Endothelial cell of umbilical vein (primary cell): ENCODE measurements around the gene GDPGP1. TPM values are rescaled to one million over a fixed set of nuclear protein-coding genes. Genes with fewer than 3 reads are reported as not detected.

ENCODE experiments used
- BruUV-seq: library from RNA; stranded (reverse); fragments of 400-500 nt; replicated peaks from 2 replicates; lab custom pipeline; 2021; lab: Mats Ljungman, UMichigan
- CTCF ChIA-PET: fragments of 300-600, 350-600 bp; sonication (Branson Sonifier 250); formaldehyde crosslinking; loops from one replicate; lab custom pipeline; 2021; ENCODE audit warnings: antibody characterized with exemption, inconsistent platforms; lab: Charles Lee
- POLR2A ChIA-PET: fragments of 300-600, 350-600 bp; sonication (Branson Sonifier 250); formaldehyde crosslinking; loops from one replicate; lab custom pipeline; 2021; ENCODE audit warnings: antibody characterized with exemption, inconsistent platforms; lab: Charles Lee
- DNase-seq: peaks from one replicate; pipeline ENCODE4 v3.0.0-alpha.2; 2011; ENCODE audit warnings: low read depth, low spot score
- FAIRE-seq: peaks from 2 replicates; lab custom pipeline; 2011; peaks lifted over from hg19 to GRCh38; lab: Jason Lieb, UNC
- H2AFZ ChIP-seq: 2 replicates; pipeline ENCODE4 v1.6.0; 2012; ENCODE audit warnings: low read depth, low read length, control low read depth, inconsistent platforms
- H3K27ac ChIP-seq: 2 replicates; pipeline ENCODE4 v1.5.1; 2011; ENCODE audit warnings: low read depth, mild to moderate bottlenecking, control low read depth, low read length, moderate library complexity; ENCODE audit not compliant: insufficient read depth
- H3K27me3 ChIP-seq, 2 experiments: 2 replicates each; pipeline versions ENCODE4 v1.6.0 to v1.6.1; 2011; ENCODE audit warnings: low read length in 2 of 2, mixed read lengths in 1 of 2; ENCODE audit not compliant: control insufficient read depth in 2 of 2, insufficient read depth in 2 of 2
- H3K36me3 ChIP-seq, 2 experiments: 2 replicates in 1 of 2; 3 replicates in 1 of 2; pipeline ENCODE4 v1.5.1; 2011; ENCODE audit warnings: low read length in 2 of 2, mild to moderate bottlenecking in 1 of 2, moderate library complexity in 1 of 2; ENCODE audit not compliant: control insufficient read depth in 2 of 2, insufficient read depth in 2 of 2; ENCODE audit errors: extremely low read depth in 1 of 2
- H3K4me1 ChIP-seq: 3 replicates; pipeline ENCODE4 v1.5.1; 2011; ENCODE audit warnings: mild to moderate bottlenecking, low read length; ENCODE audit not compliant: control insufficient read depth, insufficient read depth; ENCODE audit errors: extremely low read depth
- H3K4me2 ChIP-seq: 2 replicates; pipeline ENCODE4 v1.6.1; 2011; ENCODE audit warnings: low read length, control low read depth, mixed read lengths; ENCODE audit not compliant: insufficient read depth
- H3K4me3 ChIP-seq, 3 experiments: fragments of 200-600 bp in 1 of 3; sonication (generic), shearing (Covaris generic) in 1 of 3; replicated peaks in 1 of 3; 2 replicates each; pipeline ENCODE4 v1.5.1; 2011 to 2016; ENCODE audit warnings: control low read depth in 3 of 3, low read length in 3 of 3, mild to moderate bottlenecking in 2 of 3, inconsistent platforms in 1 of 3, low read depth in 1 of 3, moderate library complexity in 1 of 3; ENCODE audit not compliant: insufficient read depth in 1 of 3
- H3K79me2 ChIP-seq: 2 replicates; pipeline ENCODE4 v1.6.0; 2012; ENCODE audit warnings: low read length, inconsistent platforms; ENCODE audit not compliant: control insufficient read depth, insufficient read depth
- H3K9ac ChIP-seq: replicated peaks from 2 replicates; pipeline ENCODE3; 2011; ENCODE audit warnings: low read length, control low read depth; ENCODE audit not compliant: insufficient read depth; ENCODE audit errors: extremely low read depth
- H3K9me1 ChIP-seq: replicated peaks from 3 replicates; pipeline ENCODE4 v1.6.0; 2011; ENCODE audit warnings: mild to moderate bottlenecking, low read length; ENCODE audit not compliant: control insufficient read depth, insufficient read depth; ENCODE audit errors: extremely low read depth
- H3K9me3 ChIP-seq: replicated peaks from 2 replicates; pipeline ENCODE4 v1.5.1; 2012; ENCODE audit warnings: low read length, inconsistent platforms; ENCODE audit not compliant: control insufficient read depth, insufficient read depth
- H4K20me1 ChIP-seq: replicated peaks from 2 replicates; pipeline ENCODE3; 2011; ENCODE audit warnings: mild to moderate bottlenecking, low read length; ENCODE audit not compliant: control insufficient read depth, insufficient read depth; ENCODE audit errors: extremely low read depth
- EZH2 ChIP-seq: IDR thresholded peaks from 2 replicates; pipeline ENCODE4 v1.6.1; 2012; ENCODE audit warnings: borderline replicate concordance, low read depth, mild to moderate bottlenecking, moderate library complexity, low read length, inconsistent platforms; ENCODE audit not compliant: severe bottlenecking
- FOS ChIP-seq: IDR thresholded peaks from 2 replicates; pipeline ENCODE4 v1.6.1; 2011; ENCODE audit warnings: mild to moderate bottlenecking, low read length, moderate library complexity, borderline replicate concordance; ENCODE audit not compliant: insufficient read depth
- GATA2 ChIP-seq: IDR thresholded peaks from 2 replicates; pipeline ENCODE4 v1.7.0; 2011; ENCODE audit warnings: low read depth, mild to moderate bottlenecking, moderate library complexity, mixed read lengths, low read length; ENCODE audit not compliant: insufficient read length, insufficient read depth
- JUN ChIP-seq: IDR thresholded peaks from 2 replicates; pipeline ENCODE4 v1.6.1; 2011; ENCODE audit warnings: borderline replicate concordance, low read depth; ENCODE audit not compliant: insufficient read length, insufficient read depth
- MYC ChIP-seq: IDR thresholded peaks from one replicate; pipeline ENCODE4 v1.6.1; 2011; ENCODE audit warnings: mild to moderate bottlenecking, low read depth, low read length
- POLR2A ChIP-seq: IDR thresholded peaks from 2 replicates; pipeline ENCODE4 v1.6.1; 2012; ENCODE audit warnings: low read depth, mild to moderate bottlenecking, control low read depth, low read length
- POLR2AphosphoS5 ChIP-seq: IDR thresholded peaks from 2 replicates; pipeline ENCODE4 v1.6.1; 2012; ENCODE audit warnings: low read depth, mild to moderate bottlenecking, control low read depth, low read length, moderate library complexity; ENCODE audit not compliant: insufficient read depth
- dilution Hi-C: fragments of 300-500 bp; cut with MboI; formaldehyde crosslinking; loops from one replicate; pipeline ENCODE4 v1.15.0; 2019; ENCODE audit warnings: low sequenced_read_pairs; ENCODE audit not compliant: extremely low pct_ligation_motif_present
- intact Hi-C: fragments of 100-400 bp; cut with micrococcal nuclease; formaldehyde crosslinking; loops from one replicate; pipeline ENCODE4 v1.10.0; 2022
- polyA plus RNA-seq, 4 experiments: library from polyadenylated mRNA; depleted of rRNA in 3 of 4; stranded (reverse) in 3 of 4; unstranded in 1 of 4; fragments of >200 nt; gene quantifications; 2 replicates each; pipeline versions ENCODE4 v1.2.1 to v1.2.3, GENCODE V29; 2011 to 2012; ENCODE audit warnings: missing spikeins in 1 of 4
- total RNA-seq: library from RNA; stranded (reverse); gene quantifications from 2 replicates; pipeline ENCODE4 v1.2.3, GENCODE V29; 2021
- TF ChIP-seq, protein P1 (sequence below), 2 donors: IDR thresholded peaks; 1 replicate in 1 of 2; 2 replicates in 1 of 2; pipeline ENCODE4 v1.5.1; 2011; ENCODE audit warnings: low read length in 2 of 2, mild to moderate bottlenecking in 2 of 2, moderate library complexity in 2 of 2, control low read depth in 1 of 2, inconsistent platforms in 1 of 2, low read depth in 1 of 2; ENCODE audit not compliant: insufficient read depth in 1 of 2; ENCODE audit errors: extremely low read depth in 1 of 2
- TF ChIP-seq, protein P2 (sequence below): IDR thresholded peaks from 2 replicates; pipeline ENCODE4 v1.6.1; 2011; ENCODE audit not compliant: insufficient read depth, insufficient read length

The GDPGP1 gene
- total and polyA plus RNA-seq, 2 donors (not counting 3 experiments of a cell fraction or from before 2014, with no cell fraction given) = 4.8 to 7.2 TPM

DNA sequence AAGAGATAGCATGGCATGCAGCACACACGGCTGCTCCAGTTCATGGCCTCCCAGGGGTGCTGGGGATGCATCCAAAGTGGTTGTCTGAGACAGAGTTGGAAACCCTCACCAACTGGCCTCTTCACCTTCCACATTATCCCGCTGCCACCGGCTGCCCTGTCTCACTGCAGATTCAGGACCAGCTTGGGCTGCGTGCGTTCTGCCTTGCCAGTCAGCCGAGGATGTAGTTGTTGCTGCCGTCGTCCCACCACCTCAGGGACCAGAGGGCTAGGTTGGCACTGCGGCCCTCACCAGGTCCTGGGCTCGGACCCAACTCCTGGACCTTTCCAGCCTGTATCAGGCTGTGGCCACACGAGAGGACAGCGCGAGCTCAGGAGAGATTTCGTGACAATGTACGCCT is 5.0 kb upstream of the GDPGP1 start:
- TSS peak; percentile 24 for BruUV-seq

More for the DNA sequence above, 5.0 kb upstream of the GDPGP1 start:
- FAIRE-seq = no peak
- Histone ChIP-seq H3K79me2 (peaks cover 11% of the 10 kb centered on the region), H3K4me3 (no peak overlapping the region), H3K4me1 (peaks cover 9% of the 10 kb centered on the region), H3K9ac (no peak overlapping the region), H4K20me1 (no peaks in the 10 kb centered on the region), H3K27ac (no peak overlapping the region), H3K36me3 (peaks cover 3 to 17% of the 10 kb centered on the region in 2 experiments), H3K9me3 (no peaks in the 10 kb centered on the region), H2AFZ (no peak overlapping the region), H3K27me3 (no peaks in the 10 kb centered on the region), H3K4me2 (no peak overlapping the region), H3K9me1 (no peaks in the 10 kb centered on the region)
- intact Hi-C loops = no loop called here
- no peak for DNase-seq
- TF ChIP-seq FOS (no peak), JUN (no peak), POLR2A (no peak), MYC (no peak), EZH2 (no peak), GATA2 (no peak), POLR2AphosphoS5 (no peak)
- TF ChIP-seq, protein P1, sequence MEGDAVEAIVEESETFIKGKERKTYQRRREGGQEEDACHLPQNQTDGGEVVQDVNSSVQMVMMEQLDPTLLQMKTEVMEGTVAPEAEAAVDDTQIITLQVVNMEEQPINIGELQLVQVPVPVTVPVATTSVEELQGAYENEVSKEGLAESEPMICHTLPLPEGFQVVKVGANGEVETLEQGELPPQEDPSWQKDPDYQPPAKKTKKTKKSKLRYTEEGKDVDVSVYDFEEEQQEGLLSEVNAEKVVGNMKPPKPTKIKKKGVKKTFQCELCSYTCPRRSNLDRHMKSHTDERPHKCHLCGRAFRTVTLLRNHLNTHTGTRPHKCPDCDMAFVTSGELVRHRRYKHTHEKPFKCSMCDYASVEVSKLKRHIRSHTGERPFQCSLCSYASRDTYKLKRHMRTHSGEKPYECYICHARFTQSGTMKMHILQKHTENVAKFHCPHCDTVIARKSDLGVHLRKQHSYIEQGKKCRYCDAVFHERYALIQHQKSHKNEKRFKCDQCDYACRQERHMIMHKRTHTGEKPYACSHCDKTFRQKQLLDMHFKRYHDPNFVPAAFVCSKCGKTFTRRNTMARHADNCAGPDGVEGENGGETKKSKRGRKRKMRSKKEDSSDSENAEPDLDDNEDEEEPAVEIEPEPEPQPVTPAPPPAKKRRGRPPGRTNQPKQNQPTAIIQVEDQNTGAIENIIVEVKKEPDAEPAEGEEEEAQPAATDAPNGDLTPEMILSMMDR (IDR thresholded peaks at IDR 0.05; ENCODE audit: extremely low read depth in 1 of 2, insufficient read depth in 1 of 2, low read depth in 1 of 2, low read length in 2 of 2) = no peak
- TF ChIP-seq, protein P2, sequence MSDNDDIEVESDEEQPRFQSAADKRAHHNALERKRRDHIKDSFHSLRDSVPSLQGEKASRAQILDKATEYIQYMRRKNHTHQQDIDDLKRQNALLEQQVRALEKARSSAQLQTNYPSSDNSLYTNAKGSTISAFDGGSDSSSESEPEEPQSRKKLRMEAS = no peak
- POLR2A ChIA-PET = no interaction called here
- CTCF ChIA-PET = interaction anchor here (1.4 to 5.2 kb wide), 2 partner anchors 8 to 14 kb away, joined by 3 to 47 read pairs; no protein-coding TSS in a partner anchor
- dilution Hi-C loops = no loop called here
